Ovary (tissue), 9 donors: ENCODE results near the gene MMD2. TPM values are rescaled to one million over a fixed set of nuclear protein-coding genes. Genes with fewer than 3 reads are reported as not detected.
"Not testable (repeated sequence)": the region's sequence is repeated elsewhere in the genome, so short reads cannot be mapped to it uniquely, and the experiment has no call there.

Source experiments
- DNase-seq, 5 donors: peaks; one replicate each; pipeline ENCODE4 v3.0.0-alpha.2; 2019 to 2020
- H3K27ac ChIP-seq, 2 donors: fragments of 200-600 bp; one replicate each; pipeline versions ENCODE4 v1.5.1 to v1.8.0; 2019 to 2022
- H3K27me3 ChIP-seq: fragments of 200-600 bp; one replicate; pipeline ENCODE4 v1.8.0; 2022
- H3K36me3 ChIP-seq: fragments of 200-600 bp; sonication (generic); one replicate; pipeline ENCODE4 v1.5.1; 2019
- H3K4me1 ChIP-seq: one replicate; pipeline ENCODE4 v1.8.1; 2013; ENCODE audit warnings: mild to moderate bottlenecking, moderate library complexity; ENCODE audit not compliant: insufficient read depth
- H3K4me3 ChIP-seq: fragments of 200-600 bp; sonication (generic); one replicate; pipeline ENCODE4 v1.5.1; 2017
- H3K9me3 ChIP-seq, 2 donors: fragments of 200-600 bp in 1 of 2; sonication (generic) in 1 of 2; one replicate each; pipeline versions ENCODE4 v1.5.1 to v1.8.1; 2013 to 2019; ENCODE audit warnings: mild to moderate bottlenecking in 1 of 2, moderate library complexity in 1 of 2
- CTCF ChIP-seq, 3 donors: fragments of 450-650 bp in 2 of 3; fragments of 200-600 bp in 1 of 3; IDR thresholded peaks; one replicate each; pipeline versions ENCODE4 v1.5.1 to v1.8.0; 2016 to 2022; ENCODE audit warnings: antibody characterized with exemption in 3 of 3, mild to moderate bottlenecking in 1 of 3
- EP300 ChIP-seq: sonication (generic); formaldehyde crosslinking; IDR thresholded peaks from one replicate; pipeline ENCODE4 v1.6.1; 2017; ENCODE audit warnings: antibody characterized with exemption
- POLR2A ChIP-seq: fragments of 450-650 bp; IDR thresholded peaks from one replicate; pipeline ENCODE4 v1.6.1; 2017; ENCODE audit warnings: antibody characterized with exemption, mild to moderate bottlenecking, moderate library complexity
- WGBS, 3 donors: extraction: QIAGEN DNeasy Blood & Tissue Kit in 1 of 3; methylation state at CpG; one replicate each; pipeline versions ENCODE4 v1.1.5 to v1.1.7; 2013 to 2017; 5-methylcytosine and 5-hydroxymethylcytosine counted together
- intact Hi-C, 4 donors: fragments of 100-400 bp; cut with DNase I; formaldehyde crosslinking; loops; one replicate each; pipeline versions ENCODE4 v1.11.0 to v1.15.1; 2022 to 2023
- polyA plus RNA-seq, 2 donors: library from polyadenylated mRNA; stranded (reverse); fragments of 200-250 nt in 1 of 2; fragments of 350-450 nt in 1 of 2; fragmentation: Illumina TruSeq in 1 of 2; extraction: RNeasy Lipid Tissue Mini Kit (QIAGEN cat#74804) in 1 of 2; gene quantifications; one replicate each; pipeline ENCODE4 v1.2.3, GENCODE V29; 2013 to 2014
- total RNA-seq, 7 donors: library from RNA; depleted of rRNA in 2 of 7; stranded (reverse); fragments of >200 nt in 2 of 7; fragmentation: NEBNext Ultra II Directional in 3 of 7; extraction: Animal tissue kit (Norgen Biotek cat#: 25700) in 3 of 7; gene quantifications; one replicate each; pipeline versions ENCODE4 v1.1.0 to v1.2.4, GENCODE V29; 2016 to 2023
- donor health status: DM: no; HTN: no; CAD: no; lungs with moderate emphysema.
- donor health status: DM: no; HTN: no; CAD: no.
- donor health status: Bipolar disorder and iron deficiency.
- donor health status: DM: yes; HTN: yes; CAD: no.
- donor health status: DM: no; HTN: no; CAD: no.
- donor health status: DM: yes; HTN: yes; CAD: no.

The MMD2 gene
- total and polyA plus RNA-seq, 9 donors: not detected

DNA sequence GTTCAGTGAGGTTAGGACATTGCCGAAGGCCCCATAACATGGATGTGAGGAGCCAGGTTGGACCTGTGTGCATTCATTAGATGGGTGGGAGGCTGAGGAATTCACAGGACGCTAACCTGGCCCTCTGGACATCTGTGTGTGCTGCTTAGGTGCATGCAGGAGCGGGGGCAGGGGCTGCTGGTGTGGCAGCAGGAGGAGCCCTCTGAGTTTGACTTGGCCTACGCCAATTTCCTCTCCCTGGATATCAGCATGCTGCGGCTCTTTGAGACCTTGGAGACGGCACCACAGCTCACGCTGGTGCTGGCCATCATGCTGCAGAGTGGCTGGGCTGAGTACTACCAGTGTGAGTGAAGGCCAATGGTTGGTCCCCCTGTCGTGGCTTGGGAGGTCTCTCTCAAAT is 34.5 kb upstream of the MMD2 start:
- H3K4me3 ChIP-seq: no peak overlapping the region
- intact Hi-C loops: no loop called here
- TF ChIP-seq POLR2A (no peak), EP300 (no peak), CTCF (IDR thresholded peaks at IDR 0.05) (no peak)
- no peaks in the 10 kb centered on the region for H3K4me1 ChIP-seq
- no peaks in the 10 kb centered on the region for H3K27me3 ChIP-seq
- WGBS, 3 donors: 80 to 88% (median 81%) methylated on average over 8 of the region's 8 CpGs
- no peak overlapping the region for H3K27ac ChIP-seq
- H3K9me3 ChIP-seq: no peaks in the 10 kb centered on the region
- H3K36me3 ChIP-seq: no peaks in the 10 kb centered on the region
- no peak for DNase-seq

- DNase-seq, H3K4me3 ChIP-seq, H3K4me1 ChIP-seq, intact Hi-C loops, H3K36me3 ChIP-seq, H3K27ac ChIP-seq, H3K9me3 ChIP-seq, H3K27me3 ChIP-seq: not testable (repeated sequence)
- 7 to 53% (median 21%) methylated on average over 1 to 2 of the region's 2 CpGs for WGBS, 3 donors
Observed at GRCh38 chr7:4982741-4983140, 23.8 kb upstream of the MMD2 start.

GRCh38 chr7:4981295-4981890 is 22.4 kb upstream of the MMD2 start:
- H3K36me3 ChIP-seq, DNase-seq, H3K27ac ChIP-seq, H3K9me3 ChIP-seq, H3K27me3 ChIP-seq, H3K4me1 ChIP-seq, intact Hi-C loops, H3K4me3 ChIP-seq: not testable (repeated sequence)
- 94 to 96% (median 95%) methylated on average over 17 of the region's 17 CpGs for WGBS, 3 donors

GRCh38 chr7:4975626-4976025 is 16.6 kb upstream of the MMD2 start:
- H3K4me1 ChIP-seq, DNase-seq, H3K27me3 ChIP-seq, intact Hi-C loops, H3K9me3 ChIP-seq, H3K27ac ChIP-seq, H3K36me3 ChIP-seq, H3K4me3 ChIP-seq: not testable (repeated sequence)
- WGBS, 3 donors: 82 to 90% (median 84%) methylated on average over 13 of the region's 13 CpGs

GRCh38 chr7:4973728-4974198 is 14.8 kb upstream of the MMD2 start:
- Histone ChIP-seq H3K27ac (peak overlapping the region; percentile 72 to 74), H3K4me3 (peak overlapping the region; percentile 94), H3K36me3 (no peaks in the 10 kb centered on the region), H3K27me3 (no peaks in the 10 kb centered on the region), H3K4me1 (peaks cover 3% of the 10 kb centered on the region), H3K9me3 (no peaks in the 10 kb centered on the region)
- 3 to 6% (median 3%) methylated on average over 26 to 41 of the region's 41 CpGs for WGBS, 3 donors
- intact Hi-C loops: no loop called here
- peak; percentile 86 to 95 (median 90) for DNase-seq
- TF ChIP-seq CTCF (IDR thresholded peaks at IDR 0.05) (peak; percentile 69 to 89 (median 78)), POLR2A (peak; percentile 52), EP300 (no peak)

DNA sequence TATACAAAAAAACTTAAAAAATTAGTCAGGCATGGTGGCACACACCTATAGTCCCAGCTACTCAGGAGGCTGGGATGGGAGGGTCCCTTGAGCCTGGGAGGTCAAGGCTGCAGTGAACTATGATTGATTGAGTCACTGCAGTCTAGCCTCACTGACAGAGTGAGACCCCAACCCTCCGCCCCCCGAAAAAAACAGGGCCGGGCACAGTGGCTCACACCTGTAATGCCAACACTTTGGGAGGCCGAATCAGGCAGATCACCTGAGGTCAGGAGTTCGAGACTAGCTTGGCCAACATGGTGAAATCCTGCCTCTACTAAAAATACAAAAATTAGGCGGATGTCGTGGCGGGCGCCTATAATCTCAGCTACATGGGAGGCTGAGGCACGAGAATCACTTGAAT is 13.5 kb upstream of the MMD2 start:
- H3K4me3 ChIP-seq, H3K27me3 ChIP-seq, intact Hi-C loops, DNase-seq, H3K4me1 ChIP-seq, H3K27ac ChIP-seq, H3K36me3 ChIP-seq, H3K9me3 ChIP-seq: not testable (repeated sequence)
- 77 to 86% (median 86%) methylated on average over 9 to 10 of the region's 10 CpGs for WGBS, 3 donors
